Fibroblast of skin of abdomen (primary cell): ENCODE data around the gene MYO10.

Experiments
- DNase-seq: peaks from one replicate; pipeline ENCODE4 v3.0.0-alpha.2; 2013

The MYO10 gene

GRCh38 chr5:16809395-16810207 is 126.5 kb downstream of the MYO10 start:
- DNase-seq: peak; percentile 87

DNA sequence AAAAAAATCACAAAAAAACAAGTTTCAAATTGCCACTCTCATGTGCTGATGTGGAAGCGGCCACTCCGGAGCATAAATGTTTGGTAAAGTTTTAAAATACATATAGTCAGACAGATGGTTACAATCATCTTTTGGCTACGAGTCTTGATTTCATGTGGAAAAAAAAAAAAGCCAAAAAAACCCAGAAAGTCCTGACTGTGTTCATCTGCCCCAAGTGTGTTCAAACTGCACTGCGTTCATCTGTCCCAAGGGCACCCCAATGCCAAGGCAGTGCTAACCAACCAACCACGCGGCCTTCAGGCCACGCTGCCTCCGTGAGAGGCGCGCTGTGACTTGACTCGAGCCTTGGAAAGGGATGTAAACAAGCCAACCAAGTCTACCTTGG is 127.1 kb downstream of the MYO10 start:
- DNase-seq: no peak

DNA sequence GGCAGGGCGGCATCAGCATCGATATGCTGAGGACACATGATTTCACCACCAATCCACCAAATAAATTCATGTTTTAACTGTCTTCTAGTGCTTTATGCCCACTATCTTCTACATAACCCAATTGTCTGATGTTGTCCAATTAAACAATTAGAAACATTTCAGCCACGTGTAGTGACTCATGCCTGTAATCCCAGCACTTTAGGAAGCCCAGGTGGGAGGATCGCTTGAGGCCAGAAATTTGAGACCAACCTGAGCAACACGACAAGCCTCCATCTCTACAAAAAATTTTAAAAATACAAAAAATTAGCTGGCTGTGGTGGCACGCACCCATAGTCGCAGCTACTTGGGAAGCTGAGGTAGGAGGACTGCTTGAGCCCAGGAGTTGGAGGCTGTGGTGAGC is 128.1 kb downstream of the MYO10 start:
- no peak for DNase-seq

GRCh38 chr5:16807547-16807864 is 128.6 kb downstream of the MYO10 start:
- DNase-seq: no peak

DNA sequence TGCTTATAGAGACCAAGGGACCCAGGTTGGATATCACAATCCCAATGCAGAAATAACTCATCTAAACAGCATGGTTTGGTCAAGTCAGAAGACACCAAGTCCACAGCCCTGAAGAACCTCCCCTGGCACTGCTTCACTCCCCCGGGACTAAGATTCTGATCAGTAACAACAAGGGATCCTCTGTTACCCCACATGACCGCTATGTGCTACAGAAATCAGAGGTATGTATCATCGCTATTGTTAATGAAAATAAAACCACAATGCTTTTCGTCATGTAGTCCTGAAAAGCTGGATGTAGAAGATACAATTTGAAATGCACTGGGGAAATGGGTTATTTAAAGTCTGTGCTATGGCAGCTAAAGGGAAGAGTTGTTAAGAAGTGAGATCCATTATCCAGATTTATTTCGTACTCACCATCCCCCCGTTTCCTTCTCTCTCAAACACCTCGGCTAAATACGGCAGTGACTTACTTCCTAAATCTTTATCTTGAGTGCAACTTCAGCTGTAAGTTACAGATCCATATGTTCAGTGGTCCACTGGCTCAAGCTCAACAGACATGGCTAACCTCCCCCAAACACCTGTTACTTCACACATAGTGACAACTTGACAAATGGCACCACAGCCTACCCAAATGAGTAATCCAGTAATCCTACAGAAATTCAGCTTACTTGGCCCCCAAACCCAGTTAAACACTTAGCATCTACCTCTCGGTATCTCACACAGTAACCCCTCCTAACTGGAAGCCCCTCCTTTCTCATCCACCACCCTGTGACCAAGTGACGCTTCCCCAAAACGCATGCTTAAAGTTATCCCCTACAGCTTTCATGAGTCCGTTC is 129.2 kb downstream of the MYO10 start:
- DNase-seq: peak; percentile 47

DNA sequence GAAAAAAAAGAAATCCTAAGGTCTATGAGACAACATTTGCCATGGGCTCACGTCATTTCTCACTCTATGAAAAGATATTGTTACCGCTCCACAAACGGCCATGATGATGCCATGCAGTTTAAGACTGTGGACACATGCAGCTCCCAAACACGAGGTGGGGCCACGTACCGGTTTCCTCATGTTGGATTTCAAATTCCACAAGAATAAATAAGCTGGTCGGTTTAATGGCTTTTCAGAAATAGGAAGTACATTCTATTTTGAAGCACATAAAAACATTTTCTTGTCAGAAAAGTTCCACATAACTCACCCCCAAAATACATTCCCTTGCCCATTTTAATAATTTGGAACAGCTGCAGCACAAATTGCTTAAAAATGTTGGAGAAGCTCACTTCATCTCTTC is 130.6 kb downstream of the MYO10 start:
- DNase-seq: peak; percentile 86

DNA sequence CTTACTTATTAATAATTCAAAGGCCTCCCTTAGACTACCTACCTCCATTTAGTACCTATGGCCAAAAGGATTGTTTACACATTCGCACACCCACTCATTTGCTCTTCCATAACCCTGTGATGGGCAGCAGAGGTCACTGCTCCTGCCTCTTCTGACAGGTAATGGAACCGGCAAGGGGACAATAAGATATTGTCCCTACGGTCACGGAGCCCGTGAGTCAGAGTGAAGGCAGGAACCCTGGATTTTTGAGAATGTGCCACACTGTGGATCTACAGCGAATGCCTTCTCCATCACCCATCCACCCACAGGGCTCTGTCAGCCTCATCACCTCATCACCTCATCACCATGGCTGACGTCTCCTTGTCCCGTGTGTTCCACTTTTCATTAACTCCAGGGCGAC is 132.3 kb downstream of the MYO10 start:
- DNase-seq: no peak

DNA sequence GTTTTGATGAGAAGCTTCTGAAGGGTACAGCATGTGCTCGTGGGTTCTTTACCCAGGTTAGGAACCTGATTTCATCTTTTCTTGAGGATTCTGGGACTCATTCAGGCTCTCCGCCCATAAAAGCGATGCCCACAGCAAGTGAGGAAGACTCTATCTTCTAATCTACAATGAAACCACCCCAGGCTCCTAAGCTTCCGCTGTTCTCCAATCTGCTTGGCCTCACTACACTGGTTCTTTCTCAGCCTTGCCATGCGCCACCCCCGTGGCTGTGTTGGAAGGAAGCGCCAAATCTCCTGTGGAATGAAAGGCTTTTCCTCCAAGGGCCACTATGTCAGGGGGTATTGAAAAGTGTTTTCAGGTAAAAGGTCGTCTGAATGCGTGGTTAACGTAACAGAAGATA is 135.6 kb downstream of the MYO10 start:
- DNase-seq: no peak

GRCh38 chr5:16799796-16800195 is 136.3 kb downstream of the MYO10 start:
- DNase-seq: no peak

DNA sequence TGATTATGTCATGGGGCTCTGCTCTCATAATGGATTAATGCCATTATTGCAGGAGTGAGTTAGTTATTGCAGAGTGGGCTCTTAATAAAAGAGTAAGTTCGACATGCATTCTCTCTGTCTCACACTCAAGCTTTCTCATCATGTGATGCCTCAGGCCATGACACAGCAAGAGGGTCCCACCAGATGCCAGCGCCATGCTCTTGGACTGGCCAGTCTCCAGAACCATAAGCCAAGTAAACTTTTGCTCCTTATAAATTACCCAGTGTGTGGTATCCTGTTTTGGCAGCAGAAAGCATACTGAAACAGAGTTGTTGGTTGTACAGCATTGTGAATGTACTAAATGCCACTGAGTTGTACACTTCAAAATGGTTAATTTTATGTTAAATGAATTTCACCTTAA is 138.1 kb downstream of the MYO10 start:
- DNase-seq: no peak

DNA sequence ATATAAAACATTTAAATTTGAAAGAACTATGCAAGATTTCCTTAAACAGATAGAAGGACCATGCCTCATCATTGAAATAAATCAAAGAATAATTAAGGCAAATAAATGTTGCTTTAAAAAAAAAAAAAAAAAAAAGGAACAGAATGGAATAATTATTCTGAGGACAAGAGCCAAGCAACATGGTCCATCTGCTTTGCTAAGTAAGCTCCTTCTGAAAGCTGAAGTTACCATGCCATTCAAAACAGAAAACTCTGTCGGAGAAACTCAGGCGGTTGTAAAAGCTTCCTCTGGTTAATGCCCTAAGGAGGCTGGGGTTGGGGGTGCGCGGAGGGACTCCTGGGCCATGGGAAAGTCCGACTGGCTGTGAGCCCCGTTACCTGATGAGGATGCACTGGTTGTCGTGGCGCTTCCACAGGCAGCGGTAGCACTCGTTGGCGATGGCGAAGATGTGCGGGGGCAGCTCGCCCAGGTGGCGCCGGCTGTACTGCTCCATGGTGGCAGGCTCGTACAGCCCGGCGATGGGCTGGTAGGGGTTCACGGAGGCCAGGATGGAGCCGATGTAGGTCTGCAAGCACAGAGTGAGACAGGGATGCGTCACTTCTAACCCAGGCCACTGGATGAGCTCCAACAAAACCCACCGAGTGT is 141.7 kb downstream of the MYO10 start:
- DNase-seq: no peak

DNA sequence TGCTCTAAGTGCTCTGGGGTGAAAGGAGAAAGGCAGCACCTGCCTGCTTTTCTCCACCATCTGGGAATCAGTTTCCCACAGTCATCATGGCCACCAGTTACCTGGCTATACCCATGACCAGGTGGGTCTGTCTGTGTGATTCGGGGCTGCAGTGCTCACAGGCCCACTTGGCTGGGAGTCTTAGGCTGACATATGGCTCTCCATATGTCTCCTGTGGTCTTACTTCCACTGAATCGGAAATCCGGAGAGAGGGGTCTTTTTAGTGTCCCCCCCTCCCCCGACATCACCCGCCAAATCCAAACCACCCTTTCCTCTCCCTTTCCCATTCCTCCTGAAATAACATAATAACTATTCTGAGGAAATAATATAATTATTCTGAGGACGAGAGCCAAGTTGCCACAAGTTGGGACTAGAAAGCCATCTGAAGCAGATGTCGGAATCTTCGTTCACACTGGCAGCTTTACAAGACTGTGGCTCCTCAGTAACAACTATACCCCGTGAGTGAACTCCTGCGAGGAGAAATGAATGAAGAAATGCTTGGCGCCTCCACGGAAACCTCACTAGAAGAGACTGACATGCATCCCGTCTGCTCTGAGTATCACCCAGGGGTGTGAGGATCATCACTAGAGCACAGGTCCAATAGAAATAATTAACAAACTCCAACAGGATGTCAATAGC is 143.4 kb downstream of the MYO10 start:
- DNase-seq: no peak

DNA sequence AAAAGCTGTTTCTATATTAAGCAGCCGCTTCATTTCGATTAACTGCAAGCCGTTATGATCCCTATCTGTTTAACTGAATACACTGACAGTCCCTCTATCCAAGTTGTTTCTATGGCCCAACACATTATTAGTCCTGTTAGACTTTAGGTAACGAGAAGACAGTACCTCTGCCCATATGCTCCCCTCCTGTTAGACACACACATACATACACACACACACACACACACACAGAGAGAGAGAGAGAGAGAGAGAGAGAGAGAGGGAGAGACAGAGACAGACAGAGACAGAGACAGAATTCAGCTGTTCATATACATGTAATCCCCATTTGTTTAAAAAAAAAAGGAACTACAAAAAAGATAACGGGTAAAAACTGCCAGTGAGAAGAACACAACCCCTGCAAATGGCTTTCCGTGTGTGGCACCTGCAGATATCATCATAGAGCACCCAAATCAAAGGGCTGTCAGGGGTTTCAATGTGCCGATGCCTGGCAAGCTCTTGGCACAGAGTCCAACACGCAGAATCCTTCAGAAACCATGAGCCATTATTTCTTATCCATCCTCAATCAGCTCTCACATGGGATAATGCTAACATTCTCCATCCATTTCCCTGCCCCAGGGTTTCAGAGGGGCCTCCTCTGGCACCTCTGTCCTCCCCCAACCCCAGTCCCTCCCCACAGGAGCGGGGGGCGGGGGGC is 144.0 kb downstream of the MYO10 start:
- DNase-seq: no peak

DNA sequence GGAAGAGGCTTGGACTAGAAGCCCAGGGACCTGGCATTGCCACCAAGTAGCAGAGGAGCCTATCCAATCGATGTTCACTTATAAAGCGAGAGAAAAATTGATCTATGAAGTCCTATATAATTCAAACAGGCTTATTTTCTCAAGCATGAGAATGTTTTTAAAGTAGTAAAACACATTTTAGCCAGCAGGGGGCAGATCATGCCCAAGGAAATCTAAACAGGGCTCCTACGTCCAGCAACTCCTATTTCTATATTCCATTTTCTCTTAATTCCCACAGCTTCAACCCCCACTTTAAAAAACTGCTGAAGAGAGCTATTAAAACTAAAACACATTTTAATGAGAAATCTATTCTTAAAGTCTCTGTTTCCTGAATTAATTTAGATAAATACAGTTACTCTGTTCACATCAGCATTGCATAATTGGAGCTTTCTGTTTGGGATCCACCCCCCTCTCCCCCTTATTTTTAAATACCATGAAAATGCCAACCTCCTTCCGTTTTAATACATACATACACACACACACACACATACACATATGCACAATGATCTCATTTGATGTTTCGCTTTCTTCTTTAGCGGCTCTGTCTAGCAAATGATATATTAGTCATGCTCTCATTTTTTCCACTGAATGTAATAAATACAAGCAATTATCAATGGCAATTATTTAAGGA is 144.9 kb downstream of the MYO10 start:
- DNase-seq: peak; percentile 64

- no peak for DNase-seq
Observed at GRCh38 chr5:16788957-16789356, 147.1 kb downstream of the MYO10 start.

GRCh38 chr5:16787278-16787677 is 148.8 kb downstream of the MYO10 start:
- DNase-seq: no peak

DNA sequence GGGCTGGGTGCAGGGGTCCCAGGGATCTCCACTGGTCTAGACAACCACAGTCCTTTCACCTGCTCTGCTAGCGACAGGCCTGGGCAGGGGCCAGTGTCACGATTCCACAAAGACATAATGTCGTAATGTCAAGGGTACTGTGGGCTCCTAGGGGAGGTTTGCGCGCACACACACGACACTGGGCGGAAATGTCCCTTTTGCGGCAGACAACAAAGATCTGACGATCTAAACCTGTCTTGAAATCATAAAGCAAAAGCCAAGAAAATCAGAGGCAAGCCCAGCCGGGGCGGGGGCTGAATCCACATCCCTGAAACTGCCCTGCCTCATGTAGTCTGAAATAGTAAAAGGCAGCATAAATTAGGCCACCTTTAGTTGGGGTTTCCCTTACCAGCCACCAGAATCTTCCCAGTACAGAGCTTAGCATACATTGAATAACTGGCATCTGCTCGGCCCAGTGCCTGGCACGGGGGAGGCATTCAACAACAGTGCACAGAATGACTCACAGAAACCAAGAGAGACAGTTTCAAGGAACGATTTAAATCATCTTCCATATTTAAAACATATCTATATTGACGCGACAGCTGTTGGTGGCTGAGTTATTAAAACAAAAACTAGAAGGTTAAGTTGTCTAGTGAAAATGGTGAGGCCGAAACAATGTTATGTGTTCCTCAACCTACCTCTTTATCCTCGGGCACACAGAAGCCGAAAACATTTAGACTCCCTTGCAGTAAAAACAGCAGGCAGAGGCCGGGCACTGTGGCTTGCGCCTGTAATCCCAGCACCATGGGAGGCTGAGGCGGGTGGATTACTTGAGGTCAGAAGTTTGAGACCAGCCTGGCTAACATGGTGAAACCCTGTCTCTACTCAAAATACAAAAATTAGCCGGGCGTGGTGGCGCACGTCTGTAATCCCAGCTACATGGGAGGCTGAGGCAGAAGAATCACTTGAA is 151.0 kb downstream of the MYO10 start:
- DNase-seq: no peak

GRCh38 chr5:16784088-16784487 is 152.0 kb downstream of the MYO10 start:
- peak; percentile 64 for DNase-seq

GRCh38 chr5:16781828-16782626 is 154.1 kb downstream of the MYO10 start:
- no peak for DNase-seq

- DNase-seq: no peak
Observed at GRCh38 chr5:16780325-16780724, 155.8 kb downstream of the MYO10 start.
